Karpas-422 (cell line): ENCODE data around the gene KRCC1. TPM values are rescaled to one million over a fixed set of nuclear protein-coding genes. Genes with fewer than 3 reads are reported as not detected.
A peak's percentile ranks its signal among the peaks of the same experiment; 100 is the strongest.
"Not testable (repeated sequence)": the region's sequence is repeated elsewhere in the genome, so short reads cannot be mapped to it uniquely, and the experiment has no call there.

Experiments
- DNase-seq: peaks from one replicate; pipeline ENCODE4 v3.0.0-alpha.2; 2015
- H2AFZ ChIP-seq: fragments of 200-600 bp; sonication (generic); 2 replicates; pipeline ENCODE4 v1.6.1; 2014; ENCODE audit warnings: antibody characterized with exemption, low read length, mixed read lengths
- H3K27ac ChIP-seq: fragments of 200-600 bp; sonication (generic); 2 replicates; pipeline ENCODE4 v1.5.1; 2014; ENCODE audit warnings: mild to moderate bottlenecking, low read length, moderate library complexity
- H3K27me3 ChIP-seq: fragments of 200-600 bp; sonication (generic); 2 replicates; pipeline ENCODE4 v1.6.1; 2014; ENCODE audit warnings: low read length, mixed read lengths
- H3K36me3 ChIP-seq: fragments of 200-600 bp; sonication (generic); 2 replicates; pipeline ENCODE4 v1.6.1; 2014; ENCODE audit warnings: low read length, mixed read lengths; ENCODE audit not compliant: insufficient read depth
- H3K4me1 ChIP-seq: fragments of 200-600 bp; sonication (generic); 2 replicates; pipeline ENCODE4 v1.6.1; 2014; ENCODE audit warnings: mild to moderate bottlenecking, low read length, mixed read lengths
- H3K4me2 ChIP-seq: fragments of 200-600 bp; sonication (generic); 2 replicates; pipeline ENCODE4 v1.6.1; 2014; ENCODE audit warnings: low read length, low read depth, mild to moderate bottlenecking; ENCODE audit not compliant: poor library complexity, severe bottlenecking
- H3K4me3 ChIP-seq: fragments of 200-600 bp; sonication (generic); 2 replicates; pipeline ENCODE4 v1.5.1; 2014; ENCODE audit warnings: mild to moderate bottlenecking, antibody characterized with exemption, low read length, mixed read lengths
- H3K79me2 ChIP-seq: fragments of 200-600 bp; sonication (generic); 2 replicates; pipeline ENCODE4 v1.6.1; 2014; ENCODE audit warnings: mild to moderate bottlenecking, low read length, mixed read lengths
- H3K9ac ChIP-seq: fragments of 200-600 bp; sonication (generic); 2 replicates; pipeline ENCODE4 v1.6.0; 2014; ENCODE audit warnings: low read length
- H3K9me2 ChIP-seq: fragments of 200-600 bp; sonication (generic), shearing (Covaris generic); replicated peaks from 2 replicates; pipeline ENCODE4 v1.6.0; 2014; ENCODE audit warnings: mild to moderate bottlenecking, low read length, moderate library complexity; ENCODE audit not compliant: insufficient read depth
- H3K9me3 ChIP-seq: fragments of 300-700, 200-600 bp; sonication (generic); 2 replicates; pipeline ENCODE4 v1.6.1; 2014; ENCODE audit warnings: low read length, mixed read lengths
- H4K20me1 ChIP-seq: fragments of 200-600 bp; sonication (generic); 2 replicates; pipeline ENCODE4 v1.6.1; 2014; ENCODE audit warnings: mild to moderate bottlenecking, antibody characterized with exemption, low read length, low read depth; ENCODE audit not compliant: insufficient read depth
- total RNA-seq: library from RNA; depleted of rRNA; stranded (reverse); fragments of >200 nt; shearing (Covaris generic); gene quantifications from 2 replicates; pipeline ENCODE4 v1.2.3, GENCODE V29; 2014; ENCODE audit warnings: low replicate concordance

The KRCC1 gene
- total RNA-seq, 1 experiment from 2014 or later, result 63.6 TPM

DNA sequence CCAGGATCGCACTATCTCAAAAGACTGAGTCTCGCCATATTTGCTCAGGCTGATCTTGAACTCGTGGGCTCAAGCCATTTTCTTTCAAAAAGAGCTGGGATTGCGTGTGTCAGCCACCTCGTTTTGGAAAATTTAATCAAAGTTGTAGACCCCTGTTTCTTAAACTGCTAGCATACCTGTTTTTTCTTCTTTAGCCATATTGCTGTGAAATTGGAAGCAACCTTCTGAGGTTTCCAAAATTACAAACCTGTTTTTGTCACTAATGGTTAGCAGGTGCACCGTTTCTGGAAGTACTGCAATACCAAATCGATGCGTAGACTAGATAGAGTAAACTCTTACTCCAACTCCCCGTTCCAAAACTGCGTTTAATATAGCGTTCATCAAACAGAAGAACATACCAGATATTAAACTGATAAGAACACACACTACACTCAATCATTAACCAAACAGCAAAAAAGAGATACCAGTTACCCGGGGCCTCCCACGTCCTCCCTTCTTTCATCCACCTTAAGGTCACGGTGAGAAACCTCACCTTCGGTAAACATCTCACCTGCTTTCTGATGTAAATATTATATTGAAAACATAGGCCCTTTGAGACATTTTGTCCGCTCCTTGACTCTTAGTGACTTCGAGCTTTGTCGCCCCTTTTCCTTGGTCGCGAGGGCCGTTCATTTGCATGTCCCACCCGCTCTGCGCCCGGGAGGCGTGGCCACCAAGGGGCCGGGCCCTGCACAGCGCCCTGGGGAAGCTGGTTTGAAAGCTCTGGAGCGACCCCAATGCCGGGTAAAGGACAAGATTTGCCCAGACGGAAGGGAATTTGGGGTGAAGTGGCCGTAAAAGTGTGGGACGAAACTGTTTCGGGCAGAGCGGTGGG is 39.3 kb downstream of the KRCC1 start, which contains the start of gene RNU2-63P:
RNU2-63P (minus strand) TSS at position 462 of the 874 bp plus-strand sequence.
- Histone ChIP-seq H3K9ac (peak within 1 kb of the TSS; percentile 77), H4K20me1 (no peaks in the 10 kb centered on the region), H3K79me2 (no peaks in the 10 kb centered on the region)

DNA sequence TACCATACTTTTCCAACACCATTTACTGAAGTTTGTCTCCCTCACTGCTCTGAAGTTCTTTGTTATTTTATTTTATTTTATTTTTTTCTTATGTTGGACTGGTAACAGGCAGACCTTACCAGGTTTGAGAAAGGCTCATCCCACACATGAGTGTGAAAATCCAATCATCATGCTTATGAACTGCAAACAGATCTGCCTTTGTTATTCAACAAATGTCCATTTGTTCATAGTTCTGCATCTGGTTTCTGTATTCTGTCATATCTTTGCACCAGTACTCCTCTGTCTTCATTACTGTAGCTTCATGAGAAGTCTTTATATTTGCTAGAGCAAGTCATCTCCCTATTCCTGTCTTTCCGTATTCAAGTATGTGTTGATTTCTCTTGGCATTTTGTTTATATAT is 44.6 kb downstream of the KRCC1 start:
- Histone ChIP-seq H2AFZ (no peak overlapping the region), H3K9ac (no peak overlapping the region), H3K79me2 (no peaks in the 10 kb centered on the region)

More for the DNA sequence above, 39.3 kb downstream of the KRCC1 start, which contains the start of gene RNU2-63P:
- no peaks in the 10 kb centered on the region for H3K9me2 ChIP-seq
- H3K27ac ChIP-seq, result peak within 1 kb of the TSS; percentile 68
- H3K36me3 ChIP-seq, result no peaks in the 10 kb centered on the region
- peak within 1 kb of the TSS; percentile 86 for H3K4me3 ChIP-seq
- no peaks in the 10 kb centered on the region for H3K9me3 ChIP-seq
- H2AFZ ChIP-seq, result peak within 1 kb of the TSS; percentile 99
- peaks cover 15% of the 10 kb centered on the region for H3K4me1 ChIP-seq
- no peaks in the 10 kb centered on the region for H3K27me3 ChIP-seq
- peak within 1 kb of the TSS; percentile 94 for H3K4me2 ChIP-seq
- DNase-seq, result peak; percentile 89

DNA sequence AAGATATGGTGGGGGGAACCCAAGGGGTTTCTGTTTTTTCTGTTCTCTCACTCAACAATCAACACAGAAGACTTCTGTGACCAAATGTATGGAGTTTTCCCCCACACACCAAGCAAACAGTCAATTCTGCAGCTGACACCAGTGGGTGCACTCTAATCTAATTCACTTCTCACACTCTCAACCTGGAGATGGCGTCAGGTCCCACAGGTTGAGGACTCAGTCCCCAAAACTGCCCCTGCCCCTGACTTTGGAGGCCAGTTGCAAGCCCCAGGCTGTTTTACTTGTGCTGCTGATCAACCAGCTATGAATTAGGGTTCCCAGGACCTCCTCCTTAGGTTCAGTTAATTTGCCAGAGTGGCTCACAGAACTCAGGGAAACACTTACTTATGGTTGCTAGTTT is 45.4 kb downstream of the KRCC1 start:
- no peaks in the 10 kb centered on the region for H4K20me1 ChIP-seq

More for the DNA sequence above, 44.6 kb downstream of the KRCC1 start:
- DNase-seq, result no peak
- no peaks in the 10 kb centered on the region for H4K20me1 ChIP-seq
- H3K4me2 ChIP-seq, result no peak overlapping the region
- no peak overlapping the region for H3K4me3 ChIP-seq
- H3K9me3 ChIP-seq, result no peaks in the 10 kb centered on the region
- no peaks in the 10 kb centered on the region for H3K27me3 ChIP-seq
- H3K4me1 ChIP-seq, result peaks cover 6% of the 10 kb centered on the region; the same call in 1 of the 2 replicates
- H3K9me2 ChIP-seq, result no peaks in the 10 kb centered on the region
- H3K36me3 ChIP-seq, result no peaks in the 10 kb centered on the region
- no peak overlapping the region for H3K27ac ChIP-seq

DNA sequence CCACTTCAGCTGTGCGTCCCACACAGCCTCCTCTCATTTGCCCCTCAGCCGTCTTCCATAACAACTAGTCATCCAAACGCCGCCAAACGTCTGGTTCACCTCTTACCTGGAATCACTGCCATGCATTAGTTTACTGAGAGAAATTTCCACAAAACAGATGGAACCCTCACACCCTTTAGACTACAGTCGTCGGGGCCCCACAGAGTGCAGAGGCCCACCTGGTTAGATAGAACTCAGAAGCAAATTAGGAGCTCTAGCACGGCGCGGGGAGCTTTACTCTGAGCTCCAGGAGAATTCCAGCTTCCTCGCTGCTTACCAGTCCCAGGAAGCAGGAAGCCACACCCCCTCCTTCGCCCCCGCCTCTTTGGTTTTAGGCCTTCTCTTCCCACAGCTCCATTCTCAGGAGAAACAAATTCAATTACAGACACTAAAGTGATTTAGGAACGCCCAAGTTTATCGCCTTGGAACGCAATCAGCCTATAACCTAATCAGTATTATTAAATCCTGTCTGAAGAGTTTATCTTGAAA is 48.6 kb downstream of the KRCC1 start:
- no peak overlapping the region for H3K27ac ChIP-seq
- no peak overlapping the region for H3K4me3 ChIP-seq
- H4K20me1 ChIP-seq, result no peaks in the 10 kb centered on the region

More for the DNA sequence above, 45.4 kb downstream of the KRCC1 start:
- H3K79me2 ChIP-seq, result no peaks in the 10 kb centered on the region
- H2AFZ ChIP-seq, result no peak overlapping the region
- no peaks in the 10 kb centered on the region for H3K36me3 ChIP-seq
- H3K9me3 ChIP-seq, result no peaks in the 10 kb centered on the region
- H3K9me2 ChIP-seq, result no peaks in the 10 kb centered on the region
- DNase-seq, result peak; percentile 47
- H3K9ac ChIP-seq, result no peak overlapping the region
- H3K27me3 ChIP-seq, result no peaks in the 10 kb centered on the region
- H3K4me3 ChIP-seq, result no peak overlapping the region
- H3K4me2 ChIP-seq, result no peak overlapping the region
- no peak overlapping the region for H3K27ac ChIP-seq
- H3K4me1 ChIP-seq, result no peaks in the 10 kb centered on the region

DNA sequence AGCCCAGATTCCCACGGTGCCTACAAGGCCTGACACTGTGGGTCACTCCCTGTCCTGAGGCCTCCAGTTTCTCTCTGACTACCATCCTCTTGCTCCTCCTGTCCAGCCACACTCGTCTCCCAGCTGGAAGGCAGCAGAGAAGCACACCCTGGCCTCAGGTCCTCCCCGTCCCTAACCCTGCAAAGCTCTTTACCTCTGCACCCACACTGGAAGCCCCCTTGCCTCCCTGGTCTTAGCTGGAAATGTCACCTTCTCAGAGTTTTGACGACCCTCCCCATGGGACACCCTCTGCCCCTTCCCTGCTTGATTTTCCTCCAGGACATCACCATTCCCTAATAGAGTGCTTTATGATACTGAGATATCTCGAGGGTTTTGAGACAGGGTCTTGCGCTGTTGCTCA is 49.8 kb downstream of the KRCC1 start:
- Histone ChIP-seq H3K27ac (no peak overlapping the region), H3K4me3 (no peak overlapping the region), H4K20me1 (no peaks in the 10 kb centered on the region), H3K9ac (no peak overlapping the region), H3K36me3 (no peaks in the 10 kb centered on the region), H3K9me2 (no peaks in the 10 kb centered on the region), H3K9me3 (no peaks in the 10 kb centered on the region), H2AFZ (no peak overlapping the region), H3K27me3 (no peaks in the 10 kb centered on the region), H3K4me2 (no peak overlapping the region), H3K4me1 (peaks cover 8% of the 10 kb centered on the region), H3K79me2 (no peaks in the 10 kb centered on the region)
- DNase-seq, result no peak

More for the DNA sequence above, 48.6 kb downstream of the KRCC1 start:
- no peak overlapping the region for H3K9ac ChIP-seq
- H2AFZ ChIP-seq, result no peak overlapping the region
- H3K36me3 ChIP-seq, result no peaks in the 10 kb centered on the region
- H3K9me3 ChIP-seq, result no peaks in the 10 kb centered on the region
- peaks cover under 1% of the 10 kb centered on the region; the same call in 1 of the 2 replicates for H3K4me1 ChIP-seq
- H3K79me2 ChIP-seq, result no peaks in the 10 kb centered on the region
- H3K9me2 ChIP-seq, result no peaks in the 10 kb centered on the region
- no peak overlapping the region for H3K4me2 ChIP-seq
- H3K27me3 ChIP-seq, result no peaks in the 10 kb centered on the region
- DNase-seq, result no peak

DNA sequence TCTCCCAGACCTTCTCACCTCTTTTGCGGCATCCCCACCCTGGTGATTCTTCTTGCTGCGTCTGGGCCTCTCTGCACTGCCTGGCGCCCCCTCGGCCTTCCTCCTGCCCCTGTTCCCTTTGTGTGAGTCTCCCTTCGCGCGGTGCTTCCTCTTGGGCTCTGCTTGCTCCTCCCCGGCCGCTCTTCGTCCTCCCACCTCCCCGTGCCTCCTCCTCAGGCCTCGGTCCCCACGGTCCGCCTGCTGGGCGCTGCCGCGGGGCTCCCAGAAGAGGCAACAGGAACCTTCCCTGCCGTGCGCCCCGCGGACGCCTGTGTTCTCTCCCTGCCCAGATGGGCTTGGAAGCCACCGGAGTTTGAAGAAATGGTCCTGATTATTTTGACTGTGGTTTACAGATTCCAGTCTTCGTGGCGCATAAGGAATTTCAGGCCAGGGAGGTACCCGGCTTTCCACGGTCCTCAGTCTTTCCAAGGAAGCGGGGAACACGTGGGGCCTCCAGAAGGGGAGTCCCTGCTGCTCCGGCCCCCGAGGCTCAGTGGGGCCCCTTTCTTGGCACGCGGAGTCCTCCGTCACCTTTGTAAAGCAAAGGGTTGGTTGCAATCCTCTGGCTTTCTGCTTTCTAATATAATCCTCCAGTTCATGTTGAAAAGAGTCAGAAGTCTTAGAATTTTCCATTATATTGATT is 52.4 kb downstream of the KRCC1 start:
- Histone ChIP-seq H3K4me1 (peaks cover 8% of the 10 kb centered on the region), H2AFZ (no peak overlapping the region), H4K20me1 (no peaks in the 10 kb centered on the region), H3K4me3 (no peak overlapping the region), H3K9ac (no peak overlapping the region), H3K9me3 (no peaks in the 10 kb centered on the region), H3K79me2 (no peaks in the 10 kb centered on the region), H3K36me3 (no peaks in the 10 kb centered on the region), H3K27me3 (no peaks in the 10 kb centered on the region), H3K27ac (no peak overlapping the region), H3K4me2 (no peak overlapping the region), H3K9me2 (no peaks in the 10 kb centered on the region)
- no peak for DNase-seq

DNA sequence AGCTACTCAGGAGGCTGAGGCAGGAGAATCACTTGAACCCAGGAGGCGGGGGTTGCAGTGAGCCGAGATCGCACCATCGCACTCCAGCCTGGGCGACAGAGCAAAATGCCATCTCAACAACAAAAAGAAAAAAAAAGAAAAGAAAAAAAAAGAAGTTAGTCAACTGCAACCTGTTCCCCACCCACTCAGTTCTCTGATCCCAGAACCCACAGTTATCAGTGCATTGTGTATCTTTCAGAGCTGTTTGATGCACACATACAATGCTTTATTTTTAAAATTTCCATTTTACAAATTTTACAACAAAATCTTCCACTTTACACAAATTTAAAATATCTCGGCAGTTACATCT is 53.2 kb downstream of the KRCC1 start:
- Histone ChIP-seq H3K27ac (no peak overlapping the region), H3K9ac (no peak overlapping the region), H3K9me2 (no peaks in the 10 kb centered on the region), H4K20me1 (no peaks in the 10 kb centered on the region), H3K4me3 (no peak overlapping the region), H3K27me3 (no peaks in the 10 kb centered on the region), H3K9me3 (no peaks in the 10 kb centered on the region), H3K36me3 (no peaks in the 10 kb centered on the region), H3K79me2 (no peaks in the 10 kb centered on the region), H3K4me2 (no peak overlapping the region), H2AFZ (no peak overlapping the region), H3K4me1 (peaks cover 8% of the 10 kb centered on the region)
- no peak for DNase-seq

DNA sequence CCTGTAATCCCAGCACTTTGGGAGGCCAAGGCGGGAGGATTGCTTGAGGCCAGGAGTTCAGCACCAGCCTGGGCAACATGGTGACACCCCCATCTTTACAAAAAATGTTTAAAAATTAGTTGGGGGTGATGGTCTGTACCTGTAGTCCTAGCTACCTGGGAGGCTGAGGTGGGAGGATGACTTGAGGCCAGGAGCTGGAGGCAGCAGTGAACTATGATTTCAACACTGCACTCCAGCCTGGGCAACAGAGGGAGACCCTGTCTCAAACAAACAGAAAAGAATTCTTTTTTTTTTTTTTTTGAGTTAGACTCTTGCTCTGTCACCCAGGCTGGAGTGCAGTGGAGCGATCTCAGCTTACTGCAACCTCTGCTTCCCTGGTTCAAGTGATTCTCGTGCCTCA is 55.1 kb downstream of the KRCC1 start:
- H2AFZ ChIP-seq, H3K4me1 ChIP-seq, H3K9ac ChIP-seq, H3K4me3 ChIP-seq, H3K9me2 ChIP-seq, H3K9me3 ChIP-seq, H3K4me2 ChIP-seq, H3K36me3 ChIP-seq, H3K27me3 ChIP-seq, H3K79me2 ChIP-seq, DNase-seq, H4K20me1 ChIP-seq, H3K27ac ChIP-seq: not testable (repeated sequence)
